ENCODE data around the gene VKORC1L1.

DNA sequence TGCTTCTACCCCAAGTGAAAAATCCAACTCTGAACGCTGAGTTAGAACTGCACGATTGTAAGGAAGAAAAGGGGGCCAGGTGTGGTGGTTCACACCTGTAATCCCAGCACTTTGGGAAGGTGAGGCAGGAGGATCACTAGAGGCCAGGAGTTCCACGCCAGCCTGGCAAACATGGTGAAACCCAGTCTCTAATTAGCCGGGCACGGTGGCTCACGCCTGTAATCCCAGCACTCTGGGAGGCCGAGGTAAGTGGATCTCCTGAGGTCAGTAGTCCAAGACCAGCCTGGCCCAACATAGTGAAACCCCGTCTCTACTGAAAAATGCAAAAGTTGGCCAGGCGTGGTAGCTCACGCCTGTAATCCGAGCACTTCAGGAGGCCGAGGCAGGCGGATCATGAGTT is 100.1 kb downstream of the VKORC1L1 start:
- TF ChIP-seq ARNTL (CRISPR knock-in tag; IDR thresholded peaks at IDR 0.05; ENCODE audit: borderline replicate concordance, low read depth) (no peak), ISL1 (CRISPR knock-in tag; IDR thresholded peaks at IDR 0.05) (no peak), ZC3H10 (CRISPR knock-in tag; IDR thresholded peaks at IDR 0.05) (no peak), ZFP30 (CRISPR knock-in tag; IDR thresholded peaks at IDR 0.05) (no peak), RARB (CRISPR knock-in tag; IDR thresholded peaks at IDR 0.05) (no peak), ZNF565 (CRISPR knock-in tag; conservative IDR thresholded peaks at IDR 0.05; ENCODE audit: low read depth) (no peak), ZFP3 (CRISPR knock-in tag; IDR thresholded peaks at IDR 0.05) (no peak), PPARA (CRISPR knock-in tag; IDR thresholded peaks at IDR 0.05; ENCODE audit: borderline replicate concordance) (no peak), CSDC2 (CRISPR knock-in tag; IDR thresholded peaks at IDR 0.05) (no peak)
- TF ChIP-seq, protein P1, sequence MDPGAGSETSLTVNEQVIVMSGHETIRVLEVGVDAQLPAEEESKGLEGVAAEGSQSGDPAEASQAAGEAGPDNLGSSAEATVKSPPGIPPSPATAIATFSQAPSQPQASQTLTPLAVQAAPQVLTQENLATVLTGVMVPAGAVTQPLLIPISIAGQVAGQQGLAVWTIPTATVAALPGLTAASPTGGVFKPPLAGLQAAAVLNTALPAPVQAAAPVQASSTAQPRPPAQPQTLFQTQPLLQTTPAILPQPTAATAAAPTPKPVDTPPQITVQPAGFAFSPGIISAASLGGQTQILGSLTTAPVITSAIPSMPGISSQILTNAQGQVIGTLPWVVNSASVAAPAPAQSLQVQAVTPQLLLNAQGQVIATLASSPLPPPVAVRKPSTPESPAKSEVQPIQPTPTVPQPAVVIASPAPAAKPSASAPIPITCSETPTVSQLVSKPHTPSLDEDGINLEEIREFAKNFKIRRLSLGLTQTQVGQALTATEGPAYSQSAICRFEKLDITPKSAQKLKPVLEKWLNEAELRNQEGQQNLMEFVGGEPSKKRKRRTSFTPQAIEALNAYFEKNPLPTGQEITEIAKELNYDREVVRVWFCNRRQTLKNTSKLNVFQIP (CRISPR knock-in tag; IDR thresholded peaks at IDR 0.05; ENCODE audit: borderline replicate concordance, low read depth): no peak

Data from SK-N-SH treated with all-trans-retinoic acid at 6 μM for 48 hours (cell line).